Peyer's patch (tissue), 4 donors: ENCODE measurements around the gene DACH1.

Experiments
- POLR2A ChIP-seq, 2 donors: fragments of 450-650 bp; IDR thresholded peaks; one replicate each; pipeline ENCODE4 v1.5.1; 2017; ENCODE audit warnings: antibody characterized with exemption in 2 of 2, mild to moderate bottlenecking in 2 of 2, moderate library complexity in 2 of 2
- TF ChIP-seq, protein P1 (sequence below), 6 experiments: fragments of 450-650 bp in 4 of 6; fragments of 200-600 bp in 2 of 6; sonication (generic) in 1 of 6; IDR thresholded peaks; one replicate each; pipeline ENCODE4 v1.5.1; 2017 to 2019; ENCODE audit warnings: antibody characterized with exemption in 6 of 6, mild to moderate bottlenecking in 3 of 6, moderate library complexity in 1 of 6

DNA sequence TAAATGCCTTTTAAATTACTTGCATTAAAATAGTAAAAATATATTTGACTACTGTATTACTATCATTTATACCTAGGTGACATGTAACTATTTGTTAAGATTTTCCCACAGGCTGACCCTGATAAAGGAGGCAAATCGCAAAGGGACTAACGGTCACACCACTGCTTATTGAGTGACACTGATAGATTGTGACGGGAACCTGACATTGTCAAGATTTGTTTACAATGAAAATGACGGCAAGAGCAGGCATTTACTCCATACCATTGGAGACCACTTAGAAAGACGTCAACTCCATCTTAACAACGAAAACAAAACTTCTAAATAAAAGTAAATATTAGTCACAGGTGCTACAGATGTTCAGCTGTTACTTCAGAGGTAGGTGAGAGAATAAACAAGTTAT lies 289.0 kb downstream of the DACH1 start:
- TF ChIP-seq POLR2A (IDR thresholded peaks at IDR 0.05): no peak
- TF ChIP-seq, protein P1, sequence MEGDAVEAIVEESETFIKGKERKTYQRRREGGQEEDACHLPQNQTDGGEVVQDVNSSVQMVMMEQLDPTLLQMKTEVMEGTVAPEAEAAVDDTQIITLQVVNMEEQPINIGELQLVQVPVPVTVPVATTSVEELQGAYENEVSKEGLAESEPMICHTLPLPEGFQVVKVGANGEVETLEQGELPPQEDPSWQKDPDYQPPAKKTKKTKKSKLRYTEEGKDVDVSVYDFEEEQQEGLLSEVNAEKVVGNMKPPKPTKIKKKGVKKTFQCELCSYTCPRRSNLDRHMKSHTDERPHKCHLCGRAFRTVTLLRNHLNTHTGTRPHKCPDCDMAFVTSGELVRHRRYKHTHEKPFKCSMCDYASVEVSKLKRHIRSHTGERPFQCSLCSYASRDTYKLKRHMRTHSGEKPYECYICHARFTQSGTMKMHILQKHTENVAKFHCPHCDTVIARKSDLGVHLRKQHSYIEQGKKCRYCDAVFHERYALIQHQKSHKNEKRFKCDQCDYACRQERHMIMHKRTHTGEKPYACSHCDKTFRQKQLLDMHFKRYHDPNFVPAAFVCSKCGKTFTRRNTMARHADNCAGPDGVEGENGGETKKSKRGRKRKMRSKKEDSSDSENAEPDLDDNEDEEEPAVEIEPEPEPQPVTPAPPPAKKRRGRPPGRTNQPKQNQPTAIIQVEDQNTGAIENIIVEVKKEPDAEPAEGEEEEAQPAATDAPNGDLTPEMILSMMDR (IDR thresholded peaks at IDR 0.05): no peak
